ENCODE results near the gene IL2RA. TPM values are rescaled to one million over a fixed set of nuclear protein-coding genes. Genes with fewer than 3 reads are reported as not detected.

The IL2RA gene
- total RNA-seq, 1 donor from 2014 or later = not detected

- Mint-ChIP-seq H3K27ac (ENCODE audit: unreplicated experiment) (no peak overlapping the region), H3K27me3 (ENCODE audit: unreplicated experiment) (peaks cover 10% of the 10 kb centered on the region), H3K4me1 (ENCODE audit: unreplicated experiment) (peaks cover 8% of the 10 kb centered on the region), H3K4me3 (ENCODE audit: unreplicated experiment) (peak overlapping the region; percentile 91), H3K36me3 (ENCODE audit: low read depth, unreplicated experiment) (peaks cover 3% of the 10 kb centered on the region), H3K9me3 (ENCODE audit: unreplicated experiment) (no peaks in the 10 kb centered on the region)
- TF ChIP-seq, protein P1, sequence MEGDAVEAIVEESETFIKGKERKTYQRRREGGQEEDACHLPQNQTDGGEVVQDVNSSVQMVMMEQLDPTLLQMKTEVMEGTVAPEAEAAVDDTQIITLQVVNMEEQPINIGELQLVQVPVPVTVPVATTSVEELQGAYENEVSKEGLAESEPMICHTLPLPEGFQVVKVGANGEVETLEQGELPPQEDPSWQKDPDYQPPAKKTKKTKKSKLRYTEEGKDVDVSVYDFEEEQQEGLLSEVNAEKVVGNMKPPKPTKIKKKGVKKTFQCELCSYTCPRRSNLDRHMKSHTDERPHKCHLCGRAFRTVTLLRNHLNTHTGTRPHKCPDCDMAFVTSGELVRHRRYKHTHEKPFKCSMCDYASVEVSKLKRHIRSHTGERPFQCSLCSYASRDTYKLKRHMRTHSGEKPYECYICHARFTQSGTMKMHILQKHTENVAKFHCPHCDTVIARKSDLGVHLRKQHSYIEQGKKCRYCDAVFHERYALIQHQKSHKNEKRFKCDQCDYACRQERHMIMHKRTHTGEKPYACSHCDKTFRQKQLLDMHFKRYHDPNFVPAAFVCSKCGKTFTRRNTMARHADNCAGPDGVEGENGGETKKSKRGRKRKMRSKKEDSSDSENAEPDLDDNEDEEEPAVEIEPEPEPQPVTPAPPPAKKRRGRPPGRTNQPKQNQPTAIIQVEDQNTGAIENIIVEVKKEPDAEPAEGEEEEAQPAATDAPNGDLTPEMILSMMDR (IDR thresholded peaks at IDR 0.05; ENCODE audit: unreplicated experiment) = no peak
- no peak for DNase-seq (ENCODE audit: low spot score)
Measured at GRCh38 chr10:5975641-5976473, 86.3 kb downstream of the IL2RA start.

DNA sequence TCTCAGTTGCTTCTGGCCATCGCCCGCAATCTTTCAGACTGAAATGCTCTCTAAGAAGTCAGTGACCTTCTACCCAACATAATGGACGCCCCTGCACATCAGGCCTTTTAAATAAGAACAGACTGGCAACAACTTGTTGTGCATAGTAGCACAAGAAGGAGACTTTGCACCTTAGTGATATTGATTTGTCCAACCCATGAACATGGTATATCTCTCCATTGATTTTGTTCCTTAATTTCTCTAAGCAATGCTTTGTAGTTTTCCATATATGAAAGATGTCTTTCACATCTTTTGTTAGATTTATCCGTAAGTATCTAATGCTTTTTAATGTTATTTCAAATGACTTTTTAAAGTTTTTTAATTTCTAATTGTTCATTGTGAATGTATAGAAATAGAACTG, 89.1 kb downstream of the IL2RA start:
- no peak for DNase-seq (ENCODE audit: low spot score)
- Mint-ChIP-seq H3K27me3 (ENCODE audit: unreplicated experiment) (peaks cover 6% of the 10 kb centered on the region), H3K27ac (ENCODE audit: unreplicated experiment) (no peak overlapping the region), H3K9me3 (ENCODE audit: unreplicated experiment) (no peaks in the 10 kb centered on the region), H3K4me1 (ENCODE audit: unreplicated experiment) (peaks cover 8% of the 10 kb centered on the region), H3K4me3 (ENCODE audit: unreplicated experiment) (no peak overlapping the region), H3K36me3 (ENCODE audit: low read depth, unreplicated experiment) (no peaks in the 10 kb centered on the region)
- TF ChIP-seq, protein P1 (IDR thresholded peaks at IDR 0.05; ENCODE audit: unreplicated experiment) = no peak

- no peak for DNase-seq (ENCODE audit: low spot score)
- peaks cover 3% of the 10 kb centered on the region for H3K36me3 Mint-ChIP-seq (ENCODE audit: low read depth, unreplicated experiment)
- H3K4me3 Mint-ChIP-seq (ENCODE audit: unreplicated experiment) = no peak overlapping the region
- H3K9me3 Mint-ChIP-seq (ENCODE audit: unreplicated experiment) = no peaks in the 10 kb centered on the region
- peaks cover 8% of the 10 kb centered on the region for H3K4me1 Mint-ChIP-seq (ENCODE audit: unreplicated experiment)
- peaks cover 6% of the 10 kb centered on the region for H3K27me3 Mint-ChIP-seq (ENCODE audit: unreplicated experiment)
- no peak overlapping the region for H3K27ac Mint-ChIP-seq (ENCODE audit: unreplicated experiment)
- TF ChIP-seq, protein P1 (IDR thresholded peaks at IDR 0.05; ENCODE audit: unreplicated experiment) = no peak
Measured at GRCh38 chr10:5971886-5972285, 90.3 kb downstream of the IL2RA start.

DNA sequence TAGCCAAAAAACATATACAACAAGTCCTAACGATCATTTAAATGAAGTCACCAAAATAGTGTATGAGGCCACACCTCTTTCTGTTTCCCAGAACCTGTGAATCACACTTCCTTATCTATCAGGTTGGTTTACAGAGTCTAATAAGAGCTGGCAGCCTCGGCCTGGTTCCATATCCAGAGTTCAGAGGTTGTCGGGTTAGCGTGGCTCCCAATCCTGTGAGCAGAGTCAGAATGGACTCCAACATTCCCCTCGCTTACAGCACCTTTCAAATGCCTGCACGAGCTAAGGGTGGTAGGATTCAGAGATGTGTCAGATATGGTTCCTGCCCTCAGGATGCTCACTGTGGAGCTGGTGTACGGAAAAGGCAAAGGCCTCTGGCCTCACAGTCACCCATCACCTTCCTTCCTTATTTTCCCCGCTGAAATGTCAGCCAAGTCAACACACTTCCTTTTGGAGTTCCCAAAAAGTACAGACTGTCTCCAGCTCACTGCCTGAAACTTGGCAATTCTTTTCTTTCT, 90.8 kb downstream of the IL2RA start:
- Mint-ChIP-seq H3K4me1 (ENCODE audit: unreplicated experiment) (peaks cover 3% of the 10 kb centered on the region), H3K27me3 (ENCODE audit: unreplicated experiment) (peaks cover 6% of the 10 kb centered on the region), H3K9me3 (ENCODE audit: unreplicated experiment) (no peaks in the 10 kb centered on the region), H3K4me3 (ENCODE audit: unreplicated experiment) (no peak overlapping the region), H3K27ac (ENCODE audit: unreplicated experiment) (no peak overlapping the region), H3K36me3 (ENCODE audit: low read depth, unreplicated experiment) (peaks cover 3% of the 10 kb centered on the region)
- TF ChIP-seq, protein P1 (IDR thresholded peaks at IDR 0.05; ENCODE audit: unreplicated experiment) = no peak
- no peak for DNase-seq (ENCODE audit: low spot score)

- Mint-ChIP-seq H3K4me3 (ENCODE audit: unreplicated experiment) (no peak overlapping the region), H3K9me3 (ENCODE audit: unreplicated experiment) (no peaks in the 10 kb centered on the region), H3K27ac (ENCODE audit: unreplicated experiment) (no peak overlapping the region), H3K36me3 (ENCODE audit: low read depth, unreplicated experiment) (peaks cover 3% of the 10 kb centered on the region), H3K27me3 (ENCODE audit: unreplicated experiment) (peaks cover 3% of the 10 kb centered on the region), H3K4me1 (ENCODE audit: unreplicated experiment) (peaks cover 2% of the 10 kb centered on the region)
- TF ChIP-seq, protein P1 (IDR thresholded peaks at IDR 0.05; ENCODE audit: unreplicated experiment) = no peak
- DNase-seq (ENCODE audit: low spot score) = no peak
Measured at GRCh38 chr10:5970527-5970926, 91.6 kb downstream of the IL2RA start.

All from endothelial cell (in vitro differentiated cells).